H1 (cell line): Measurements from ENCODE around the gene PHLDA2. TPM values are rescaled to one million over a fixed set of nuclear protein-coding genes. Genes with fewer than 3 reads are reported as not detected.

Experiments
- CTCF ChIA-PET: fragments of 300-600 bp; sonication (Branson Sonifier 250); formaldehyde crosslinking; loops from one replicate; lab custom pipeline; 2021; ENCODE audit not compliant: partially characterized antibody; lab: Charles Lee
- POLR2A ChIA-PET: fragments of 300-600 bp; sonication (Branson Sonifier 250); formaldehyde crosslinking; loops from one replicate; lab custom pipeline; 2021; ENCODE audit warnings: inconsistent platforms; ENCODE audit not compliant: partially characterized antibody; lab: Charles Lee
- DNase-seq, 2 experiments: peaks; one replicate each; pipeline versions ENCODE4 v3.0.0 to v3.0.0-alpha.2; 2010 to 2022; ENCODE audit warnings: low spot score in 2 of 2, low read depth in 1 of 2, mixed read lengths in 1 of 2
- FAIRE-seq: peaks from 2 replicates; lab custom pipeline; 2011; peaks lifted over from hg19 to GRCh38; lab: Jason Lieb, UNC
- H2AFZ ChIP-seq: 2 replicates; pipeline ENCODE4 v1.8.1; 2012; ENCODE audit warnings: low read length, inconsistent platforms
- H2AK5ac ChIP-seq: 2 replicates; pipeline ENCODE4 v1.6.1; 2013; ENCODE audit warnings: low read depth, low read length
- H2BK120ac ChIP-seq: replicated peaks from 2 replicates; pipeline ENCODE3; 2013; ENCODE audit warnings: low read depth, low read length, inconsistent platforms
- H2BK12ac ChIP-seq: 2 replicates; pipeline ENCODE4 v1.6.1; 2013; ENCODE audit warnings: low read depth, low read length
- H2BK15ac ChIP-seq: 2 replicates; pipeline ENCODE4 v1.6.1; 2013; ENCODE audit warnings: low read length
- H2BK20ac ChIP-seq: 2 replicates; pipeline ENCODE4 v1.6.1; 2013; ENCODE audit warnings: low read length
- H2BK5ac ChIP-seq: 2 replicates; pipeline ENCODE4 v1.6.1; 2013; ENCODE audit warnings: low read depth, low read length
- H3K14ac ChIP-seq: 2 replicates; pipeline ENCODE4 v1.6.1; 2013; ENCODE audit warnings: inconsistent platforms; ENCODE audit not compliant: insufficient read length
- H3K18ac ChIP-seq: 2 replicates; pipeline ENCODE4 v1.6.1; 2013; ENCODE audit warnings: low read length; ENCODE audit errors: extremely low read depth
- H3K23ac ChIP-seq: 2 replicates; pipeline ENCODE4 v1.6.1; 2013; ENCODE audit warnings: inconsistent platforms; ENCODE audit not compliant: insufficient read length
- H3K23me2 ChIP-seq: 2 replicates; pipeline ENCODE4 v1.6.1; 2013; ENCODE audit warnings: low read depth, low read length
- H3K27ac ChIP-seq: 2 replicates; pipeline ENCODE4 v1.6.1; 2011; ENCODE audit warnings: low read depth, low read length, inconsistent platforms
- H3K27me3 ChIP-seq, 4 experiments: replicated peaks in 1 of 4; 1 replicate in 1 of 4; 2 replicates in 3 of 4; pipeline versions ENCODE4 v1.6.1 to v1.8.1; 2011 to 2013; ENCODE audit warnings: low read length in 3 of 4, mild to moderate bottlenecking in 3 of 4, inconsistent platforms in 2 of 4, mixed read lengths in 2 of 4, moderate library complexity in 1 of 4; ENCODE audit not compliant: control insufficient read depth in 3 of 4, insufficient read depth in 3 of 4; ENCODE audit errors: extremely low read depth in 1 of 4
- H3K36me3 ChIP-seq, 4 experiments: 2 replicates each; pipeline versions ENCODE4 v1.6.1 to v1.8.1; 2011 to 2013; ENCODE audit warnings: mild to moderate bottlenecking in 4 of 4, low read length in 3 of 4, moderate library complexity in 2 of 4, control low read depth in 1 of 4, inconsistent platforms in 1 of 4; ENCODE audit not compliant: insufficient read depth in 4 of 4, control insufficient read depth in 2 of 4
- H3K4ac ChIP-seq: replicated peaks from 2 replicates; pipeline ENCODE3; 2013; ENCODE audit warnings: low read length, low read depth, mixed read lengths, inconsistent platforms; ENCODE audit not compliant: insufficient read length
- H3K4me1 ChIP-seq, 4 experiments: replicated peaks in 1 of 4; 1 replicate in 1 of 4; 2 replicates in 3 of 4; pipeline versions ENCODE4 v1.6.1 to v1.8.1; 2011 to 2013; ENCODE audit warnings: low read length in 3 of 4, inconsistent platforms in 2 of 4, mixed read lengths in 1 of 4; ENCODE audit not compliant: insufficient read depth in 4 of 4, control insufficient read depth in 3 of 4
- H3K4me2 ChIP-seq, 2 experiments: 2 replicates each; pipeline versions ENCODE4 v1.6.1 to v1.8.1; 2011 to 2013; ENCODE audit warnings: low read depth in 2 of 2, low read length in 2 of 2, control low read depth in 1 of 2, inconsistent platforms in 1 of 2, mild to moderate bottlenecking in 1 of 2; ENCODE audit not compliant: insufficient read depth in 1 of 2
- H3K4me3 ChIP-seq, 4 experiments: fragments of 200-600, 300-600 bp in 1 of 4; sonication (generic), shearing (Covaris generic), sonication (Bioruptor Twin) in 1 of 4; 2 replicates each; pipeline versions ENCODE4 v1.5.1 to v1.8.1; 2011 to 2016; ENCODE audit warnings: low read length in 4 of 4, low read depth in 3 of 4, control low read depth in 2 of 4, inconsistent platforms in 2 of 4, mild to moderate bottlenecking in 2 of 4, mixed read lengths in 1 of 4, moderate library complexity in 1 of 4; ENCODE audit not compliant: insufficient read depth in 2 of 4; ENCODE audit errors: extremely low read depth in 1 of 4
- H3K56ac ChIP-seq: replicated peaks from 2 replicates; pipeline ENCODE3; 2013; ENCODE audit warnings: low read depth, mild to moderate bottlenecking, mixed read lengths, low read length, inconsistent platforms; ENCODE audit not compliant: insufficient read length
- H3K79me1 ChIP-seq: 2 replicates; pipeline ENCODE4 v1.6.1; 2013; ENCODE audit warnings: low read depth, low read length, control low read depth
- H3K79me2 ChIP-seq, 2 experiments: 2 replicates each; pipeline versions ENCODE4 v1.6.1 to v1.8.1; 2012 to 2013; ENCODE audit warnings: low read length in 2 of 2, mild to moderate bottlenecking in 2 of 2, inconsistent platforms in 1 of 2; ENCODE audit not compliant: insufficient read depth in 2 of 2, control insufficient read depth in 1 of 2
- H3K9ac ChIP-seq, 4 experiments: replicated peaks in 1 of 4; 1 replicate in 1 of 4; 2 replicates in 3 of 4; pipeline versions ENCODE4 v1.6.1 to v1.8.1; 2011 to 2013; ENCODE audit warnings: low read depth in 3 of 4, low read length in 3 of 4, control low read depth in 2 of 4, mild to moderate bottlenecking in 2 of 4, moderate library complexity in 2 of 4, inconsistent platforms in 1 of 4; ENCODE audit errors: extremely low read depth in 1 of 4
- H3K9me3 ChIP-seq, 2 experiments: 2 replicates each; pipeline versions ENCODE4 v1.6.1 to v1.8.1; 2012 to 2013; ENCODE audit warnings: mild to moderate bottlenecking in 2 of 2, moderate library complexity in 2 of 2, control low read depth in 1 of 2, inconsistent platforms in 1 of 2, low read depth in 1 of 2, low read length in 1 of 2, mixed read lengths in 1 of 2; ENCODE audit not compliant: insufficient read depth in 2 of 2
- H4K20me1 ChIP-seq, 2 experiments: replicated peaks in 1 of 2; 2 replicates each; pipeline versions ENCODE3 to v1.8.1; 2011 to 2013; ENCODE audit warnings: inconsistent platforms in 2 of 2, low read length in 2 of 2, mild to moderate bottlenecking in 1 of 2; ENCODE audit not compliant: insufficient read depth in 2 of 2, control insufficient read depth in 1 of 2
- H4K5ac ChIP-seq: 2 replicates; pipeline ENCODE4 v1.6.1; 2013; ENCODE audit warnings: low read length, low read depth, mixed read lengths, inconsistent platforms; ENCODE audit not compliant: insufficient read length
- H4K8ac ChIP-seq: 2 replicates; pipeline ENCODE4 v1.8.0; 2013; ENCODE audit warnings: mild to moderate bottlenecking, moderate library complexity, low read length, inconsistent platforms; ENCODE audit not compliant: insufficient read depth; ENCODE audit errors: extremely low read depth
- H4K91ac ChIP-seq: replicated peaks from 2 replicates; pipeline ENCODE3; 2013; ENCODE audit warnings: low read length, mixed read lengths, inconsistent platforms; ENCODE audit not compliant: insufficient read length
- CBX5 ChIP-seq: fragments of 300-800, 300-1000 bp; sonication (generic); IDR thresholded peaks from 2 replicates; pipeline ENCODE4 v1.7.1; 2016; ENCODE audit warnings: antibody characterized with exemption, low read length, low read depth
- CEBPB ChIP-seq: IDR thresholded peaks from 2 replicates; pipeline ENCODE4 v1.6.1; 2012; ENCODE audit warnings: low read depth, low read length
- E2F6 ChIP-seq: IDR thresholded peaks from 2 replicates; pipeline ENCODE4 v1.6.1; 2012; ENCODE audit warnings: inconsistent platforms
- EZH2 ChIP-seq: fragments of 200-600 bp; sonication (generic); IDR thresholded peaks from 2 replicates; pipeline ENCODE4 v1.7.1; 2012; ENCODE audit warnings: low read depth, mild to moderate bottlenecking, moderate library complexity, low read length, inconsistent platforms; ENCODE audit not compliant: severe bottlenecking
- KDM5A ChIP-seq: fragments of 200-600 bp; IDR thresholded peaks from 2 replicates; pipeline ENCODE4 v1.7.1; 2012; ENCODE audit warnings: mild to moderate bottlenecking, low read length, inconsistent platforms, mixed read lengths
- MAX ChIP-seq: IDR thresholded peaks from 2 replicates; pipeline ENCODE4 v1.6.1; 2012; ENCODE audit warnings: inconsistent platforms
- PHF8 ChIP-seq: fragments of 200-600 bp; sonication (generic); conservative IDR thresholded peaks from 2 replicates; pipeline ENCODE4 v1.7.1; 2012; ENCODE audit warnings: low read depth, mild to moderate bottlenecking, inconsistent platforms, low read length, moderate library complexity
- POU5F1 ChIP-seq: IDR thresholded peaks from 2 replicates; pipeline ENCODE4 v1.6.1; 2011; ENCODE audit warnings: low read depth, mild to moderate bottlenecking, low read length, moderate library complexity
- SIX5 ChIP-seq: IDR thresholded peaks from 2 replicates; pipeline ENCODE4 v1.6.1; 2011; ENCODE audit warnings: mild to moderate bottlenecking, low read depth, low read length
- SP2 ChIP-seq: IDR thresholded peaks from 2 replicates; pipeline ENCODE4 v1.6.1; 2012; ENCODE audit warnings: mild to moderate bottlenecking, low read length, inconsistent platforms
- WGBS, 2 experiments: shearing (Covaris generic) in 1 of 2; methylation state at CpG; one replicate each; pipeline versions ENCODE4 v1.1.6 to v1.1.7; 2013 to 2015; ENCODE audit warnings: low lambda C conversion rate in 2 of 2, mixed read lengths in 2 of 2, inconsistent platforms in 1 of 2, low coverage in 1 of 2, missing lambda C conversion rate in 1 of 2; ENCODE audit not compliant: insufficient replicate concordance in 2 of 2, insufficient coverage in 1 of 2, insufficient read length in 1 of 2; ENCODE audit errors: extremely low coverage in 1 of 2, missing lambda C conversion rate in 1 of 2; 5-methylcytosine and 5-hydroxymethylcytosine counted together
- polyA plus RNA-seq, 7 experiments: library from polyadenylated mRNA; depleted of rRNA in 3 of 7; stranded (reverse) in 5 of 7; unstranded in 2 of 7; fragments of >200 nt in 5 of 7; fragments of 200-250 nt in 2 of 7; gene quantifications; 1 replicate in 5 of 7; 2 replicates in 1 of 7; 4 replicates in 1 of 7; pipeline versions ENCODE4 v1.2.1 to v1.2.3, GENCODE V29; 2011 to 2013; ENCODE audit warnings: missing spikeins in 2 of 7, mixed read lengths in 2 of 7
- total RNA-seq: library from RNA; stranded (reverse); fragmentation: NEBNext Ultra II Directional; extraction: Animal tissue kit (Norgen Biotek cat#: 25700); gene quantifications from 2 replicates; pipeline ENCODE4 v1.2.1, GENCODE V29; 2021

Gene PHLDA2
- total and polyA plus RNA-seq, 2 of the 8 experiments (the other 6 are each of a cell fraction or from before 2014, with no cell fraction given), result 5.2 to 7.6 TPM

GRCh38 chr11:2886191-2886894 is 42.9 kb downstream of the PHLDA2 start:
- CTCF ChIA-PET, result interaction anchor here (0.6 to 13.5 kb wide), 17 partner anchors 21 to 968 kb away, joined by 3 to 521 read pairs (median 5); partner anchors contain the start of gene PHLDA2
- peak overlapping the region; percentile 60; the same call in 1 of the 2 replicates for H2BK5ac ChIP-seq
- H3K27me3 ChIP-seq, result peaks cover 2 to 72% (median 46%) of the 10 kb centered on the region in 4 experiments
- peak overlapping the region; percentile 69 for H4K91ac ChIP-seq
- peaks cover 0 to 4% (median 0%) of the 10 kb centered on the region in 4 experiments; a peak in 1 of 8 replicates for H3K36me3 ChIP-seq
- no peak for FAIRE-seq
- H2BK15ac ChIP-seq, result 0 out of 2 replicates have a peak overlapping the region, but pooled peaks have one; percentile 29
- no peaks in the 10 kb centered on the region for H3K9me3 ChIP-seq
- H3K4me2 ChIP-seq, result peak overlapping the region; percentile 21 to 62
- peak overlapping the region; percentile 77; the same call in 1 of the 2 replicates for H2BK12ac ChIP-seq
- peak overlapping the region; percentile 6 for H2BK120ac ChIP-seq
- no peak overlapping the region for H3K4ac ChIP-seq
- 9% methylated on average over 37 of the region's 49 CpGs; no CpG with 5 or more reads in 1 of the 2 experiments for WGBS, 2 experiments
- no peak overlapping the region for H3K14ac ChIP-seq
- no peaks in the 10 kb centered on the region for H3K79me1 ChIP-seq
- peak overlapping the region; percentile 75; the same call in 1 of the 2 replicates for H4K8ac ChIP-seq
- POLR2A ChIA-PET, result interaction anchor here (1.0 to 3.0 kb wide), 9 partner anchors 10 to 354 kb away, joined by 3 to 18 read pairs (median 4); no protein-coding TSS in a partner anchor
- H2AFZ ChIP-seq, result no peak overlapping the region
- H4K5ac ChIP-seq, result no peak overlapping the region
- peak in 1 of 2 experiments; percentile 80 for DNase-seq
- peaks cover 6 to 11% of the 10 kb centered on the region in 2 experiments for H4K20me1 ChIP-seq
- no peak overlapping the region for H3K56ac ChIP-seq
- 0 out of 7 replicates have a peak overlapping the region, but pooled peaks of 1 of the 4 experiments have one; percentile 14 for H3K9ac ChIP-seq
- no peak overlapping the region for H3K27ac ChIP-seq
- H3K23ac ChIP-seq, result no peak overlapping the region
- H3K18ac ChIP-seq, result peak overlapping the region; percentile 32
- H2AK5ac ChIP-seq, result peak overlapping the region; percentile 70
- H3K4me3 ChIP-seq, result peak overlapping the region in 2 of 4 experiments; percentile 19 to 48; a peak in 4 of 8 replicates
- peak overlapping the region; percentile 55; the same call in 1 of the 2 replicates for H2BK20ac ChIP-seq
- H3K4me1 ChIP-seq, result peaks cover 0 to 36% (median 29%) of the 10 kb centered on the region in 4 experiments; a peak in 6 of 7 replicates
- no peaks in the 10 kb centered on the region for H3K79me2 ChIP-seq
- H3K23me2 ChIP-seq, result peaks cover 12% of the 10 kb centered on the region; the same call in 1 of the 2 replicates
- no peak for TF ChIP-seq CEBPB
- no peak for TF ChIP-seq PHF8
- no peak for TF ChIP-seq EZH2
- peak; percentile 65; the same call in 1 of the 2 replicates for TF ChIP-seq MAX
- peak; percentile 69 for TF ChIP-seq E2F6
- TF ChIP-seq KDM5A, result no peak
- no peak for TF ChIP-seq SIX5
- no peak for TF ChIP-seq SP2
- TF ChIP-seq POU5F1, result no peak
- no peak for TF ChIP-seq CBX5
